ENCODE data around the gene TBC1D5.

- TF ChIP-seq CTCF (IDR thresholded peaks at IDR 0.05) (no peak), POLR2A (IDR thresholded peaks at IDR 0.05) (no peak)
These were observed 420.2 kb downstream of the TBC1D5 start for GRCh38 chr3:17322106-17322793.
